ENCODE measurements around the gene TENT4A. TPM values are rescaled to one million over a fixed set of nuclear protein-coding genes. Genes with fewer than 3 reads are reported as not detected.

The TENT4A gene
- total RNA-seq, 4 donors from 2014 or later: 11.9 to 15.2 (median 12.7) TPM

DNA sequence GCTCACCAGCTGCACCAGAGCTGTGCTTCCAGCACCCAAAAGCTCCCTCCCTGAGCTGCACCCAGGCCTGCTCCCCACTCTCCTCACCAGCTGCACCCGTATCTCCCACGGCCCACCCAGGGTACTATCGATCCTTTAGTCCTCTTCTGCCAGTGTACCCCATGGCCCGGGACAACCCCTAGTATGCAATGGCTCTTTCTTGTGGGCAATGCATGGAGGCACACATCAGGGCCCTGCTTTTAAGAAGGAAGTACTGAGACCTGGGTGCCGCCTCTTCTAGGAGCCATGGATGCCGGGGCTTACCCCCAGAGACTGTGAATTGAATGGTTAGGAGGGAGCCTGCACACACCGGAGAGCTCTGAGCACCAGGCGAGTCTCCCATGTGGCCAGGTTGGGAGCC lies 49.5 kb downstream of the TENT4A start:
- H3K4me3 ChIP-seq: no peak overlapping the region
- H3K36me3 ChIP-seq: no peaks in the 10 kb centered on the region
- no peak for DNase-seq
- H3K27ac ChIP-seq: no peak overlapping the region
- no peaks in the 10 kb centered on the region for H3K27me3 ChIP-seq
- no peak for ATAC-seq
- intact Hi-C loops (cut with DNase I; ENCODE audit: low total_unique reads) (no loop called here), in situ Hi-C loops (cut with MboI; ENCODE audit: low sequenced_read_pairs in 4 of 4) (loop anchor here in 2 of 4 donors (10.0 kb wide), 2 partner anchors 622 to 982 kb away; no protein-coding TSS in a partner anchor)
- H3K4me1 ChIP-seq: peaks cover 9 to 21% of the 10 kb centered on the region in 2 donors
- TF ChIP-seq POLR2A (IDR thresholded peaks at IDR 0.05): no peak
- TF ChIP-seq, protein P1, sequence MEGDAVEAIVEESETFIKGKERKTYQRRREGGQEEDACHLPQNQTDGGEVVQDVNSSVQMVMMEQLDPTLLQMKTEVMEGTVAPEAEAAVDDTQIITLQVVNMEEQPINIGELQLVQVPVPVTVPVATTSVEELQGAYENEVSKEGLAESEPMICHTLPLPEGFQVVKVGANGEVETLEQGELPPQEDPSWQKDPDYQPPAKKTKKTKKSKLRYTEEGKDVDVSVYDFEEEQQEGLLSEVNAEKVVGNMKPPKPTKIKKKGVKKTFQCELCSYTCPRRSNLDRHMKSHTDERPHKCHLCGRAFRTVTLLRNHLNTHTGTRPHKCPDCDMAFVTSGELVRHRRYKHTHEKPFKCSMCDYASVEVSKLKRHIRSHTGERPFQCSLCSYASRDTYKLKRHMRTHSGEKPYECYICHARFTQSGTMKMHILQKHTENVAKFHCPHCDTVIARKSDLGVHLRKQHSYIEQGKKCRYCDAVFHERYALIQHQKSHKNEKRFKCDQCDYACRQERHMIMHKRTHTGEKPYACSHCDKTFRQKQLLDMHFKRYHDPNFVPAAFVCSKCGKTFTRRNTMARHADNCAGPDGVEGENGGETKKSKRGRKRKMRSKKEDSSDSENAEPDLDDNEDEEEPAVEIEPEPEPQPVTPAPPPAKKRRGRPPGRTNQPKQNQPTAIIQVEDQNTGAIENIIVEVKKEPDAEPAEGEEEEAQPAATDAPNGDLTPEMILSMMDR (IDR thresholded peaks at IDR 0.05 in 4 of 5, conservative IDR thresholded peaks at IDR 0.05 in 1 of 5): no peak
- H3K9me3 ChIP-seq: no peaks in the 10 kb centered on the region

DNA sequence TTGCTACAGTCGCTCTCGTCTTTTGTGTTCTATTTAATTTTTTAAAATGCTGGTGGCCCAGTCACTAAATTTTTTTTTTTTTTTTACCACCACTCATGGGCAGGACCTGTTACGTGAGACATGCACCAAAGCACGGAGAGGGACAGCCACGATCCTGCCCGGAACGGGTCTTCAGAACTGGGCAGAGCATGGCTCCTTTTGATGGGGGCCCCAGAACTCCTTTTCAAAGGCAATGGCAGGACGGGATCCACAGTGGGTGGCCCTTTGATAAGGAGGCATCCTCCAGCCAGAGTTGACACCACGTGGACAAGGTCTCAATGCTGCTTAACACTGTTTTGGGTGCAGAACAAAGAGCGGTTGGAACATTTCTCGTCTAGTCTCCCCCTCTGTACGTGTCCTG lies 50.0 kb downstream of the TENT4A start:
- no peak overlapping the region for H3K27ac ChIP-seq
- no peak overlapping the region for H3K4me3 ChIP-seq
- H3K27me3 ChIP-seq: no peaks in the 10 kb centered on the region
- H3K9me3 ChIP-seq: no peaks in the 10 kb centered on the region
- H3K4me1 ChIP-seq: peaks cover 9 to 21% of the 10 kb centered on the region in 2 donors
- DNase-seq: no peak
- in situ Hi-C loops (cut with MboI; ENCODE audit: low sequenced_read_pairs in 4 of 4): loop anchor here in 2 of 4 donors (10.0 kb wide), 2 partner anchors 622 to 982 kb away; no protein-coding TSS in a partner anchor
- intact Hi-C loops (cut with DNase I; ENCODE audit: low total_unique reads): no loop called here
- TF ChIP-seq, protein P1 (IDR thresholded peaks at IDR 0.05 in 4 of 5, conservative IDR thresholded peaks at IDR 0.05 in 1 of 5): no peak
- TF ChIP-seq POLR2A (IDR thresholded peaks at IDR 0.05): no peak
- no peak for ATAC-seq
- H3K36me3 ChIP-seq: no peaks in the 10 kb centered on the region

DNA sequence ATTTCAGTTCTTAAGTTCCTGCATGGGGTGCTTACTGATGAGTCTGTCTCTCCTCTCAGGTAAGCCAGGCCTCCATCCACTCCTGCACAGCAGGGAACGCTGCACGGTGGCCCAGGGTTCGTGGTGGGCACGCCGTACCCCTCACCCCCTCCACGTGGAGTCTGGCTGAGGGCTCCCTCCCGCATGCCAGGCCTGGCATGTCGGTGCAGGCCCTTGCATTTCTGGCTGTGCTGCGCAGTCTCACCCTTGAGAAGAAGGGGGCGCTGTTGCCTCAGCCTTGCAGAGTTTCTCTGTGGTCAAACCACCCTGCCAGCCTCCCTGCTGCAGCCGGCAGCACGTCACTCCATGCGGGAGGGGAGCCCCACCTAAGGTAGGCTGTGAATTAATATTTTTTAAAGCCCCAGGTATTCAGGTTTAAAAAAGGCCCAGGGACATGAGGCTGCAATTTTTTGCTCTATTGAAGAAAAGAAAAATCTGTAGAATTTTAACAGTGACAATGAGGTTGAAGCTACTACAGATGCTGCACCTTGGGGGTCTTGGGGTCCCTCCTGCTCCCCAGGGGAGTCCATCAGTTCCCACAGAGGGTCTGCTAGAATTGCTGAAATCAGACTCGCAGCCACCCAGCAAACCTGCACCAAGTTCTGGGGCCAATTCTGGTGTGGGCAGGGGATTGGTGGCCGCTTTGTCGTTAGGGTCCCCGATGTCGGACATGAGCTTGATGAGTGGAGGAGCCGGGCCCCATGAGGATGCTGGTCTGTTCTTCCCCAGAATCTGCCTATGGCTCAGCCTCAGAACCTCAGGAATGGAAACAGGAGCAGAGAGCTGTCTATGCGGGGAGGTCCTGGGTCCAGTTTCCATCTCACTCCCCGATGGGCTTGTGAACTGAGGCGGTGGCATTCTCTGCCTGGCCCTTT lies 52.6 kb downstream of the TENT4A start:
- intact Hi-C loops (cut with DNase I; ENCODE audit: low total_unique reads): loop anchor here (5.0 kb wide), 3 partner anchors 66 to 981 kb away; no protein-coding TSS in a partner anchor
- H3K36me3 ChIP-seq: no peaks in the 10 kb centered on the region
- peak; percentile 43 to 65 for DNase-seq
- no peak overlapping the region for H3K4me3 ChIP-seq
- in situ Hi-C loops (cut with MboI; ENCODE audit: low sequenced_read_pairs in 4 of 4): loop anchor here in 2 of 4 donors (10.0 kb wide), 2 partner anchors 619 to 979 kb away; no protein-coding TSS in a partner anchor
- H3K4me1 ChIP-seq: peaks cover 16 to 25% of the 10 kb centered on the region in 2 donors
- no peaks in the 10 kb centered on the region for H3K27me3 ChIP-seq
- no peaks in the 10 kb centered on the region for H3K9me3 ChIP-seq
- TF ChIP-seq, protein P1 (IDR thresholded peaks at IDR 0.05 in 4 of 5, conservative IDR thresholded peaks at IDR 0.05 in 1 of 5): peak; percentile 58 to 81 (median 79)
- TF ChIP-seq POLR2A (IDR thresholded peaks at IDR 0.05): no peak
- peak overlapping the region; percentile 58 to 81 (median 80) for H3K27ac ChIP-seq
- ATAC-seq: peak; percentile 47 to 68

DNA sequence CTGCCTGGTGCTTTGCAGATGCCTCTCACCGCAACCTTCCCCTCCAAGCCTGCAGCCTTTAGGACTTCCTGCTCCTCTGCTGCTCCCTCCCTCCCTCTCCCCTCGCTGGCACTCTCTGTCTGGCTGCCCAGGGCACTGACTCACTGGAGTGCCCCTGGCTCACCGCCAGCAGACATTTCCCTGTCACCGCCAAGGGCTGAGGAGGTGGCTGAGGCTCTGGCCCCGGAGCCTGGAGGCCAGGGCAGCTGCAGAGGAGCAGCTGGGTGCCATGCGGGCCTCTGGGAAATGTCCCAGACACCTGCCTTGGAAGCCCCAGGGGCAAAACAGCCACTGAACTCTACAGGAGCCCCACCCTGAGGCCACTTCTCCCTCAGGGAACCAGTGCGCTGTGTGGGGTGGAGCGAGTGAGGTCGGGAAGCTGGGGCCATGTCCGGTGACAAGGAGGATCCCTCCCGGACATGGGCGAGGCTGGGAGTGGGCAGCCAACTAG lies 53.4 kb downstream of the TENT4A start:
- Histone ChIP-seq H3K4me1 (peaks cover 16 to 28% of the 10 kb centered on the region in 2 donors), H3K9me3 (no peaks in the 10 kb centered on the region), H3K27me3 (no peaks in the 10 kb centered on the region), H3K27ac (peak overlapping the region; percentile 70 to 81 (median 80)), H3K36me3 (no peaks in the 10 kb centered on the region), H3K4me3 (peak overlapping the region in 2 of 4 donors; percentile 20 to 28)
- TF ChIP-seq, protein P1 (IDR thresholded peaks at IDR 0.05 in 4 of 5, conservative IDR thresholded peaks at IDR 0.05 in 1 of 5): no peak
- TF ChIP-seq POLR2A (IDR thresholded peaks at IDR 0.05): no peak
- in situ Hi-C loops (cut with MboI; ENCODE audit: low sequenced_read_pairs in 4 of 4) (loop anchor here in 2 of 4 donors (10.0 kb wide), 2 partner anchors 618 to 978 kb away; no protein-coding TSS in a partner anchor), intact Hi-C loops (cut with DNase I; ENCODE audit: low total_unique reads) (loop anchor here (5.0 kb wide), 3 partner anchors 66 to 981 kb away; no protein-coding TSS in a partner anchor)
- DNase-seq: peak; percentile 87 to 95
- peak; percentile 92 for ATAC-seq
